HG02970 (cell line): Measurements from ENCODE around the gene OR8S1.
"Not testable (repeated sequence)": the region's sequence is repeated elsewhere in the genome, so short reads cannot be mapped to it uniquely, and the experiment has no call there.

Source experiments
- ATAC-seq: cut with Tn5 transposase; IDR thresholded peaks from one replicate; pipeline ENCODE4 v1.9.1; 2021; ENCODE audit warnings: mild to moderate bottlenecking, moderate library complexity, moderate number of reproducible peaks; ENCODE audit not compliant: unreplicated experiment, low FRiP score

OR8S1 gene, protein sequence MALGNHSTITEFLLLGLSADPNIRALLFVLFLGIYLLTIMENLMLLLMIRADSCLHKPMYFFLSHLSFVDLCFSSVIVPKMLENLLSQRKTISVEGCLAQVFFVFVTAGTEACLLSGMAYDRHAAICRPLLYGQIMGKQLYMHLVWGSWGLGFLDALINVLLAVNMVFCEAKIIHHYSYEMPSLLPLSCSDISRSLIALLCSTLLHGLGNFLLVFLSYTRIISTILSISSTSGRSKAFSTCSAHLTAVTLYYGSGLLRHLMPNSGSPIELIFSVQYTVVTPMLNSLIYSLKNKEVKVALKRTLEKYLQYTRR

DNA sequence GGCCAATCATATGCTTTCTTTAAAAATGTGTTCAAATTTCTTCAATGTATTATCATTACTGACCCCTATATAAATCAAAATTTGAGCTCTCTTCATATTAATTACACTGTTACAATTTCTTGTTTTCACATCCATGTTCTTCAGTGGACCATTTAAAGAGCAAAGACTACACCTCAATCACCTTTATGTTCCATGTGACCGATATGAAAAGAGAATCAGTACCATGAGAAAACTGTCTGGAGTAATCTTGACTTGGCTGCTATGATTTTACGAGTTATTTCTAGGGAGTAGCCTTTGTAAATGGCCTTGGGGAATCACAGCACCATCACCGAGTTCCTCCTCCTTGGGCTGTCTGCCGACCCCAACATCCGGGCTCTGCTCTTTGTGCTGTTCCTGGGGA, at the start of gene OR8S1:
TSS of gene OR8S1 (plus strand) at position 301 of the 400 bp plus-strand sequence. CDS start at position 301, 0 bp downstream.
- ATAC-seq, result no peak

GRCh38 chr12:48482198-48482597, 43.2 kb upstream of the OR8S1 start, which contains the start of gene C12orf54:
Gene C12orf54, plus strand, starts transcription at chr12:48482498. Its CDS starts 799 bp downstream, at chr12:48483297.
- ATAC-seq, result no peak

- ATAC-seq, result no peak
Observed at GRCh38 chr12:48482930-48483329, 42.5 kb upstream of the OR8S1 start.

DNA sequence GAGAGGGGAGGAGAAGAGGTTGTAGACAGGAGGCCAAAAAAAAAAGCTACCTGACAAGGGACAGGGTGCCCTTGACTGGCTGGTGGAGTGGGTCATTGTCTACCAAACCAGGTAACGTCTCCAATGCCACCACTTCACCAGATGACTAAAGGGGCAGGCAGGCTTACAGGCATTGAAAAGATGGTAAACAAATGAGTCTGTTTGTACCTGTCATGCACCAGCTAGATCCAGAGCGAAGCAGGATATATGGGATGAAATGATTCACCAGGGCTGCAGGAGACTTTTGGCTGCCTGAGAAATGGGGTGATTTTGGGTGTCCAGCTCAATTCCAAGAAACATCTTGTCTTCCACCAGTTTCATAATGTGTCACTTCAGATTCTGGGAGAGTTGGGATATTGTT, 39.2 kb upstream of the OR8S1 start:
- no peak for ATAC-seq

- no peak for ATAC-seq
Observed at GRCh38 chr12:48486679-48487078, 38.8 kb upstream of the OR8S1 start.

- ATAC-seq, result peak; percentile 89
Observed at GRCh38 chr12:48489012-48489411, 36.4 kb upstream of the OR8S1 start.

DNA sequence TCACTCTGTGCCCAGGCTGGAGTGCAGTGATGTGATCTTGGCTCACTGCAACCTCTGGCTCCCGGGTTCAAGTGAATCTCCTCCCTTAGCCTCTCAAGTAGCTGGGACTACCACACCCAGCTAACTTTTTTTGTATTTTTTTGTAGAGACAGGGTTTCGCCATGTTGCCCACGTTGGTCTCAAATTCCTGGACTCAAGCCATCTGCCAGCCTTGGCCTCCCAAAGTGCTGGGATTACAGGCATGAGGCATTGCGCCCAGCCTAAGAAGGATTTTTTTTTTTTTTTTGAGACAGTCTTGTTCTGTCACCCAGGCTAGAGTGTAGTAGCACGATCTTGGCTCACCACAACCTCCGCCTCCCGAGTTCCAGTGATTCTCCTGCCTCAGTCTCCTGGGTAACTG, 36.0 kb upstream of the OR8S1 start:
- not testable (repeated sequence) for ATAC-seq

DNA sequence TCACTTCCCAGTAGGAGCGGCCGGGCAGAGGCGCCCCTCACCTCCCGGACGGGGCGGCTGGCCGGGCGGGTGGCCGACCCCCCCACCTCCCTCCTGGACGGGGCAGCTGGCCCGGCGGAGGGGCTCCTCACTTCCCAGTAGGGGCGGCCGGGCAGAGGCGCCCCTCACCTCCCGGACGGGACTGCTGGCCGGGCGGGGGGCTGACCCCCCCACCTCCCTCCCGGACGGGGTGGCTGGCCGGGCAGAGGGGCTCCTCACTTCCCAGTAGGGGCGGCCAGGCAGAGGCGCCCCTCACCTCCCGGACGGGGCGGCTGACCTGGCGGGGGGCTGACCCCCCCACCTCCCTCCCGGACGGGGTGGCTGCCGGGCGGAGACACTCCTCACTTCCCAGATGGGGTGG, 25.2 kb upstream of the OR8S1 start:
- ATAC-seq, result not testable (repeated sequence)

DNA sequence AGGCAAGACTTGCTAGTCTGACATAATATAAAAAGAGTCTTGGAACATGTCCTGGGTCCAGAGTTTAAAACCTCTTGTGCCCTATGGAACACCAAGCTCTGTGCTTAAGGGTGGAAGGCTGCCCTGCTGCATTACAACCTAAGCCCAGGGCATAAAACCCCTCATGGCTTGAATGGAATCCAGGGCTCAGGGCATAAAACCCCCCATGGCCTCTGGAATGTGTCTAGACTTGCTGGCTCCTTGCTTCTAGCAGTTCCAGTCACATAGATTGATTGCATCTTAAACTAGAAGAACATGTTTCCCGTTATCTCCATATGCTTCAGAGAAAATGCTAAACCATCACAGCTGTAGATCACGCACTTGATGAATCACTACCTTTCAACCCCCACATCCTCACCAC, 18.6 kb upstream of the OR8S1 start:
- ATAC-seq, result not testable (repeated sequence)

GRCh38 chr12:48508987-48509386, 16.4 kb upstream of the OR8S1 start:
- ATAC-seq, result no peak

GRCh38 chr12:48510111-48510510, 15.3 kb upstream of the OR8S1 start:
- no peak for ATAC-seq

- no peak for ATAC-seq
Observed at GRCh38 chr12:48512855-48513254, 12.6 kb upstream of the OR8S1 start.

DNA sequence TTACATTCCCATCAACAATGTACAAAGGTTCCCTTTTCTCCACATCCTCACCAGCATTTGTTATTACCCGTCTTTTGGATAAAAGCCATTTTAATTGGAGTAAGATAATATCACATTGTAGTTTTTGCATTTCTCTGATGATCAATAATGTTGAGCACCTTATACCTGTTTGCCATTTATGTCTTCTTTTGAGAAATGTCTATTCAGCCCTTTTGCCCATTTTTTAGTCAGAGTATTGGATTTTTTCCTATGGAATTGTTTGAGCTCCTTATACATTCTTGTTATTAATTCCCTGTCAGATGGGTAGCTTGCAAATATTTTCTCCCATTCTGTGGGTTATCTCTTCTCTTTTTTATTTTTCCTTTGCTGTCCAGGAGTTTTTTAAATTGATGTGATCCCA, 10.7 kb upstream of the OR8S1 start:
- ATAC-seq, result no peak

DNA sequence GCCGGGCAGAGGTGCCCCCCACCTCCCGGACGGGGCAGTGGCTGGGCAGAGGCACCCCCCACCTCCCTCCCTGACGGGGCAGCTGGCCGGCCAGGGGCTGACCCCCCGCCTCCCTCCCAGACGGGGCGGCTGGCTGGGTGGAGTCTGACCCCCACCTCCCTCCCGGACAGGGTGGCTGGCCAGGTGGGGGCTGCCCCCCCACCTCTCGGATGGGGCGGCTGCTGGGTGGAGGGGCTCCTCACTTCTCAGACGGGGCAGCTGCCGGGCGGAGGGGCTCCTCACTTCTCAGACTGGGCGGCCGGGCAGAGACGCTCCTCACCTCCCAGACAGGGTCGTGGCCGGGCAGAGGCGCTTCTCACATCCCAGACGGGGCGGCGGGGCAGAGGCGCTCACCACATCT, 5.1 kb upstream of the OR8S1 start:
- not testable (repeated sequence) for ATAC-seq

GRCh38 chr12:48527891-48528670, 2.6 kb downstream of the OR8S1 start:
- no peak for ATAC-seq

GRCh38 chr12:48532601-48533000, 7.2 kb downstream of the OR8S1 start:
- ATAC-seq, result no peak

DNA sequence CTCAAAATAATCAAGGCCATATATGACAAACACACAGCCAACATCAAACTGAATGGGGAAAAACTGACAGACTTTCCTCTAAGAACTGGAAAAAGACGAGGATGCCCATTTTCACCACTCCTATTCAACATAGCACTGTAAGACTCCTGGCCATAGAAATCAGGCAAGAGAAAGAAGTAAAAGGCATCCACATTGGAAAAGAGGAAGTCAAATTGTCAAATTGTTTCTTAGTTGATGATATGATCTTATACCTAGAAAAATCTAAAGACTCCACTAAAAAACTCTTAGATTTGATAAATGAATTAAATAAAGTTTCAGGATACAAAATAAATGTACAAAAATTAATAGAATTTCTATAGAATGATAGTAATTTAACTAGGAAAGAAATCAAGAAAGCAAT, 11.2 kb downstream of the OR8S1 start:
- ATAC-seq, result no peak

DNA sequence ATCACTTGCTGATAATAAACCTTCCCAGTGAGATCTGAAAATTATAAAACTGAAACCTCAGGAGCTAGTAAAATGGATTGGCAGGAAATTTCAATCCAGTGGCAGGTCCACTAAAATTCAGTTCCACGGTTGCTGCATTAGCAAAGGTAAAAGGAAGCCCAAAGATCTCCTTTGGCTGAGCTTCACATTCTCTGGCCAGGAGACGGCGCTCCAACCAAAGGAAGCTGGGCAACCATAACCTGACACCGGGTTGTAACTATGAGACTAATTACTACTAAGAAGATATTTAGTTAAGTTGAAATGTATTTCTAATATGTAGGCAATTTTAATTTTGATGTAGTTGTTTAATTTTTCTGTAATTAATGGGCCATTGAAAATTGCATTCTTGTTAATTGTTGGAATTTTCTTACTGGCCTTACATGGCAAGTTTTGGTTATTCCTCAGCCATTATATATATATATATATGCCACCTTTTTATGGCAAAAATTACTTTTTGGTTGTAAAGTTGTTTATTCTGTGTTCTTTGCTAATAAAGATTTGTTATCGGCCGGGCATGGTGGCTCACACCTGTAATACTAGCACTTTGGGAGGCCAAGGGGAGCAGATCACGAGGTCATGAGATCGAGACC, 17.0 kb downstream of the OR8S1 start:
- no peak for ATAC-seq

- ATAC-seq, result no peak
Observed at GRCh38 chr12:48545833-48546469, 20.5 kb downstream of the OR8S1 start.

- not testable (repeated sequence) for ATAC-seq
Observed at GRCh38 chr12:48547012-48547411, 21.6 kb downstream of the OR8S1 start.

DNA sequence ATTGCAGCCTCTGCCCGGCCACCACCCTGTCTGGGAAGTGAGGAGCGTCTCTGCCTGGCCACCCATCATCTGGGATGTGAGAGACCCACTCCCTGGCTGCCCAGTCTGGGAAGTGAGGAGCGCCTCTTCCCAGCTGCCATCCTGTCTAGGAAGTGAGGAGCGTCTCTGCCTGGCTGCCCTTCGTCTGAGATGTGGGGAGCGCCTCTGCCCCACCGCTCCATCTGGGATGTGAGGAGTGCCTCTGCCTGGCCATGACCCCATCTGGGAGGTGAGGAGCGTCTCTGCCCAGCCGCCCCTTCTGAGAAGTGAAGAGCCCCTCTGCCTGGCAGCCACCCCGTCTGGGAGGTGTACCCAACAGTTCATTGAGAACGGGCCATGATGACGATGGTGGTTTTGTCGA, 26.2 kb downstream of the OR8S1 start:
- ATAC-seq, result not testable (repeated sequence)
